ENCODE data around the gene HOXC5. TPM values are rescaled to one million over a fixed set of nuclear protein-coding genes. Genes with fewer than 3 reads are reported as not detected.
"Not testable (repeated sequence)": the region's sequence is repeated elsewhere in the genome, so short reads cannot be mapped to it uniquely, and the experiment has no call there.

HOXC5 gene
- total RNA-seq, 2 experiments from 2014 or later = not detected

DNA sequence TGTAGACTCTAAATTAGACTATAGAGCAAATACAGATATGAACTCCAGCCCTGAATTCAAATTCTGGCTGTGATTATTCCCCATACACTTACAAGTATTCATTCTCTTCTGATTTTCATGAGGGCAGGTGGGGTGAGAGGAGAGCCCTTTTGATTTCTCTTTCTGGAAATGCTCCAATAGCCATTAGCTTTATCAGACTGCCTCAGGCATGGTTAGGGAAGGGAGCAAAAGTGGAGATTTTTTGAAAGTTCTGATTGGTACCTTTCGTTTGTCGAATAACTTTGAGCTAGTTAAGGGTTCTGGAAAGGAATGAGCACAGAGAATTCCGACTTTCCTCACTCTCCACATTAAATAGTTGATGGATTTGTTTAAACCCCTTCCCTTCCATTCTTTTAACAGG lies 7.8 kb downstream of the HOXC5 start:
- no TSS peak for BruUV-seq (replicated peaks)
- no peak overlapping the region for H3K4me2 ChIP-seq (ENCODE audit: low read length)
- H3K4me3 ChIP-seq (ENCODE audit: low read depth, low read length, poor library complexity, severe bottlenecking) = no peak overlapping the region
- H3K9me3 ChIP-seq (ENCODE audit: low read length) = no peaks in the 10 kb centered on the region
- TF ChIP-seq, protein P1, sequence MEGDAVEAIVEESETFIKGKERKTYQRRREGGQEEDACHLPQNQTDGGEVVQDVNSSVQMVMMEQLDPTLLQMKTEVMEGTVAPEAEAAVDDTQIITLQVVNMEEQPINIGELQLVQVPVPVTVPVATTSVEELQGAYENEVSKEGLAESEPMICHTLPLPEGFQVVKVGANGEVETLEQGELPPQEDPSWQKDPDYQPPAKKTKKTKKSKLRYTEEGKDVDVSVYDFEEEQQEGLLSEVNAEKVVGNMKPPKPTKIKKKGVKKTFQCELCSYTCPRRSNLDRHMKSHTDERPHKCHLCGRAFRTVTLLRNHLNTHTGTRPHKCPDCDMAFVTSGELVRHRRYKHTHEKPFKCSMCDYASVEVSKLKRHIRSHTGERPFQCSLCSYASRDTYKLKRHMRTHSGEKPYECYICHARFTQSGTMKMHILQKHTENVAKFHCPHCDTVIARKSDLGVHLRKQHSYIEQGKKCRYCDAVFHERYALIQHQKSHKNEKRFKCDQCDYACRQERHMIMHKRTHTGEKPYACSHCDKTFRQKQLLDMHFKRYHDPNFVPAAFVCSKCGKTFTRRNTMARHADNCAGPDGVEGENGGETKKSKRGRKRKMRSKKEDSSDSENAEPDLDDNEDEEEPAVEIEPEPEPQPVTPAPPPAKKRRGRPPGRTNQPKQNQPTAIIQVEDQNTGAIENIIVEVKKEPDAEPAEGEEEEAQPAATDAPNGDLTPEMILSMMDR (conservative IDR thresholded peaks at IDR 0.05; ENCODE audit: low read length) = no peak
- no peak for TF ChIP-seq EZH2phosphoT487 (IDR thresholded peaks at IDR 0.05; ENCODE audit: borderline replicate concordance, low read depth, low read length)
- intact Hi-C loops (cut with micrococcal nuclease; ENCODE audit: unreplicated experiment) = no loop called here
- peaks cover 52% of the 10 kb centered on the region for H3K4me1 ChIP-seq (ENCODE audit: insufficient read depth, low read length, poor library complexity, severe bottlenecking)
- ChIA-PET CTCF (ENCODE audit: unreplicated experiment) (no interaction called here), POLR2A (interaction anchor here (1.0 to 1.6 kb wide), 4 partner anchors 9 to 13 kb away, joined by 3 to 6 read pairs (median 4); partner anchors contain the start of gene HOXC4)
- no peaks in the 10 kb centered on the region for H3K79me2 ChIP-seq (ENCODE audit: insufficient read depth, low read depth, low read length)
- H3K9me2 ChIP-seq (ENCODE audit: insufficient read depth, low read length) = no peaks in the 10 kb centered on the region
- H3K27ac ChIP-seq (ENCODE audit: low read depth, low read length, poor library complexity, severe bottlenecking) = no peak overlapping the region
- no peaks in the 10 kb centered on the region for H3K36me3 ChIP-seq (ENCODE audit: insufficient read depth, low read length)
- DNase-seq (ENCODE audit: low spot score) = no peak
- peak overlapping the region; percentile 85; the same call in 1 of the 2 replicates for H2AFZ ChIP-seq (ENCODE audit: low read length)
- H4K20me1 ChIP-seq (ENCODE audit: insufficient read depth, low read length) = no peaks in the 10 kb centered on the region

DNA sequence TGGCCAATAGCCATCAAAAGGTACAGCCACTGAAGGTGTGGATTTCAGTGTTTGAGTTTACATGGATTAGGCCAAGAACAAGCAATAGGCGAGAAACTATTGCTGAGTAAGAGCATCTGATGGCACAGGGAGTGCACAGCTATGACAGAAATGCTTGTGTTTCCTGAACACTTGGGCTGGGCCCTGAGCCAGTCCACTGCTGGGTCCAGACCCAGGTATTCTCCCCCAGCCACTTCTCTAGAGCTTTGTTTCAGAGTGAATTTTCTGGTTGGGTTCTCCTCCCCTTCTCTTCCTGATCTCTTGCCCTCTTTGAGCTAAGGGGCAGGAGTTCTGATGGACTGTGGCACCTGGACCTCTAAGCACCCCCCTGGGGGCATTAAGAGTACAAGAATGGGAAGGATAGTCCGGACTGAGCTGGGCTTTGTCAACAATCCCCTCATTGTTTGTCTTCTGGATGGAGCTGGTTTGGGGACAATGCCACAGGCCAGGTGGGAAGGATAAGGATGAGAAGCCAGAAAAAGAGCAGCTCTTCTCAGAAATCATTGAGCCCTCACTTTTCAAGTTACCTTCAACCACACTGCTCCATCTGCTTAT lies 8.3 kb downstream of the HOXC5 start:
- H3K79me2 ChIP-seq (ENCODE audit: insufficient read depth, low read depth, low read length) = no peaks in the 10 kb centered on the region
- ChIA-PET CTCF (ENCODE audit: unreplicated experiment) (no interaction called here), POLR2A (interaction anchor here (0.6 to 1.6 kb wide), 6 partner anchors 9 to 707 kb away, joined by 3 to 6 read pairs (median 4); partner anchors contain the start of genes HOXC4 and HOXC5)
- H4K20me1 ChIP-seq (ENCODE audit: insufficient read depth, low read length) = no peaks in the 10 kb centered on the region
- intact Hi-C loops (cut with micrococcal nuclease; ENCODE audit: unreplicated experiment) = no loop called here
- no peak overlapping the region for H3K4me3 ChIP-seq (ENCODE audit: low read depth, low read length, poor library complexity, severe bottlenecking)
- H2AFZ ChIP-seq (ENCODE audit: low read length) = no peak overlapping the region
- H3K27ac ChIP-seq (ENCODE audit: low read depth, low read length, poor library complexity, severe bottlenecking) = no peak overlapping the region
- BruUV-seq (replicated peaks) = no TSS peak
- no peak for DNase-seq (ENCODE audit: low spot score)
- H3K9me2 ChIP-seq (ENCODE audit: insufficient read depth, low read length) = no peaks in the 10 kb centered on the region
- H3K36me3 ChIP-seq (ENCODE audit: insufficient read depth, low read length) = no peaks in the 10 kb centered on the region
- TF ChIP-seq, protein P1 (conservative IDR thresholded peaks at IDR 0.05; ENCODE audit: low read length) = no peak
- TF ChIP-seq EZH2phosphoT487 (IDR thresholded peaks at IDR 0.05; ENCODE audit: borderline replicate concordance, low read depth, low read length) = no peak
- no peaks in the 10 kb centered on the region for H3K9me3 ChIP-seq (ENCODE audit: low read length)
- H3K4me2 ChIP-seq (ENCODE audit: low read length) = no peak overlapping the region
- peaks cover 46% of the 10 kb centered on the region for H3K4me1 ChIP-seq (ENCODE audit: insufficient read depth, low read length, poor library complexity, severe bottlenecking)

DNA sequence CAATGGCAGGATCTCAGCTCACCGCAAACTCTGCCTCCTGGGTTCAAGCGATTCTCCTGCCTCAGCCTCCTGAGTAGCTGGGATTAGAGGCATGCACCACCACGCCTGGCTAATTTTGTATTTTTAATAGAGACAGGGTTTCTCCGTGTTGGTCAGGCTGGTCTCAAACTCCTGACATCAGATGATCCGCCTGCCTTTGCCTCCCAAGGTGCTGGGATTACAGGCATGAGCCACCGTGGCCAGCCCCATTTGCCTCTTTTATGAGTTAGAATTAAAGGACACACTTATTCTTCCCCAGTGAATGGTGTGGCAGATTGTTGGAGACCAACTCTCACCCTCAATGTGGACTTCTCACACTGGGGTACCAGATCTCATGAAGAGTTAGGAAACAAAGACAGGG lies 9.2 kb downstream of the HOXC5 start:
- DNase-seq (ENCODE audit: low spot score); BruUV-seq (replicated peaks); H2AFZ ChIP-seq (ENCODE audit: low read length); H3K9me3 ChIP-seq (ENCODE audit: low read length); H3K36me3 ChIP-seq (ENCODE audit: insufficient read depth, low read length); H3K4me2 ChIP-seq (ENCODE audit: low read length); CTCF ChIA-PET (ENCODE audit: unreplicated experiment); H3K27ac ChIP-seq (ENCODE audit: low read depth, low read length, poor library complexity, severe bottlenecking); H4K20me1 ChIP-seq (ENCODE audit: insufficient read depth, low read length); H3K9me2 ChIP-seq (ENCODE audit: insufficient read depth, low read length); intact Hi-C loops (cut with micrococcal nuclease; ENCODE audit: unreplicated experiment); H3K4me3 ChIP-seq (ENCODE audit: low read depth, low read length, poor library complexity, severe bottlenecking); H3K79me2 ChIP-seq (ENCODE audit: insufficient read depth, low read depth, low read length): not testable (repeated sequence)
- POLR2A ChIA-PET = interaction anchor here (0.8 to 1.6 kb wide), 3 partner anchors 8 to 18 kb away, joined by 3 to 6 read pairs (median 4); partner anchors contain the start of gene HOXC4
- H3K4me1 ChIP-seq (ENCODE audit: insufficient read depth, low read length, poor library complexity, severe bottlenecking) = peaks cover 38% of the 10 kb centered on the region

Data from OCI-LY7 (cell line).